ENCODE results near the gene ABI2.

DNA sequence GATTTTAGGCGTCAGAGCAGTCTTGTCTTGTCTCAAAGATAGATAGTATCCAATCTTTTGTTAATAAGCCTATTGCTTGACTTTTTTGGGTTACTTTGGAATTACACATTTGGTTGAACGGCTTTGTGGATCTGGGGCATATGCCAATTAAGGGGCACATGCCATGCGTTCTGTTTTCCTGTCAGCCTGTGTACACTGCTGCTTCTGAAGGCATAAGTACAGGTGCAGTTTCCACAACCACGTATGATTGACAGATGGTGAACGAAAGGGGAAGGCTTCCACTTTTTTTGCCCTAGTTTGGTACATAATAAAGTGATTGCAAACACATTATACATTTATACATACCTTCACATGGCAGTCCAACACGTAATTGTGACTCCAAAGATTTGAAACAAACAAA lies 104.6 kb downstream of the ABI2 start:
- TF ChIP-seq, protein P1, sequence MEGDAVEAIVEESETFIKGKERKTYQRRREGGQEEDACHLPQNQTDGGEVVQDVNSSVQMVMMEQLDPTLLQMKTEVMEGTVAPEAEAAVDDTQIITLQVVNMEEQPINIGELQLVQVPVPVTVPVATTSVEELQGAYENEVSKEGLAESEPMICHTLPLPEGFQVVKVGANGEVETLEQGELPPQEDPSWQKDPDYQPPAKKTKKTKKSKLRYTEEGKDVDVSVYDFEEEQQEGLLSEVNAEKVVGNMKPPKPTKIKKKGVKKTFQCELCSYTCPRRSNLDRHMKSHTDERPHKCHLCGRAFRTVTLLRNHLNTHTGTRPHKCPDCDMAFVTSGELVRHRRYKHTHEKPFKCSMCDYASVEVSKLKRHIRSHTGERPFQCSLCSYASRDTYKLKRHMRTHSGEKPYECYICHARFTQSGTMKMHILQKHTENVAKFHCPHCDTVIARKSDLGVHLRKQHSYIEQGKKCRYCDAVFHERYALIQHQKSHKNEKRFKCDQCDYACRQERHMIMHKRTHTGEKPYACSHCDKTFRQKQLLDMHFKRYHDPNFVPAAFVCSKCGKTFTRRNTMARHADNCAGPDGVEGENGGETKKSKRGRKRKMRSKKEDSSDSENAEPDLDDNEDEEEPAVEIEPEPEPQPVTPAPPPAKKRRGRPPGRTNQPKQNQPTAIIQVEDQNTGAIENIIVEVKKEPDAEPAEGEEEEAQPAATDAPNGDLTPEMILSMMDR (IDR thresholded peaks at IDR 0.05; ENCODE audit: low read length), result no peak
- no peak for TF ChIP-seq EZH2 (optimal IDR thresholded peaks at IDR 0.05; ENCODE audit: low read depth, low read length)
- no peak for TF ChIP-seq EZH2phosphoT487 (IDR thresholded peaks at IDR 0.05; ENCODE audit: low read length)

All from MM.1S (cell line).